Astrocyte (in vitro differentiated cells and primary cell): ENCODE measurements around the gene CACNA1A.

Experiments
- EZH2 ChIP-seq: IDR thresholded peaks from 2 replicates; pipeline ENCODE4 v1.6.1; 2012; ENCODE audit warnings: mild to moderate bottlenecking, low read length, inconsistent platforms; ENCODE audit not compliant: insufficient read depth
- TF ChIP-seq, protein P1 (sequence below): IDR thresholded peaks from 2 replicates; pipeline ENCODE4 v1.5.1; 2011; ENCODE audit warnings: low read depth, mild to moderate bottlenecking, inconsistent platforms, low read length, moderate library complexity; ENCODE audit not compliant: insufficient read depth

DNA sequence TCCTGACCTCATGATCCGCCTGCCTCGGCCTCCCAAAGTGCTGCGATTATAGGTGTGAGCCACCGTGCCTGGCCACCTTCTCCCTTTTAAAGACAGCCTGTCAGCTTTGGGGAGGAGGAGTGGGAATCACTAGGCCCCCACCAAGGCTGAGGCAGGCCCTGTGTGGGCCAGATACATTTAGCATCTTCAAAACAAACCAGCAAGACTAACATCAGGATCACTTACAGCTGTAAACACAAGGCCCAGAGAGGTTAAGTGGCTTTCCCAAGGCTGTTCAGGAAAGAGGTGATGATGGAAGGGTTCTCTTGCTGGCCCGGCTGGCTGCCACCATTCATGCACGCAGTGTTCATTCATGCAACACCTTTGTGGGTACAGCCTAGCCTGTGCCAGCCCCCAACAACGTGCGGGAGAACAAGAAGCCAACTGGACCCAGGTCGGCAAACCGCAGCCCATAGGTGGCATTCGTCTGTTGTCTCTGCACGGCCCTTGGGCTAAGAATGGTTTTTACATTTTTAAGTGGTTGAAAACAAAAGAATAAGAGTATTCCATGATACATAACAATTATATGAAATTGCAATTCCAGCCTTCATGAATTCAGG is 333.0 kb downstream of the CACNA1A start:
- TF ChIP-seq, protein P1, sequence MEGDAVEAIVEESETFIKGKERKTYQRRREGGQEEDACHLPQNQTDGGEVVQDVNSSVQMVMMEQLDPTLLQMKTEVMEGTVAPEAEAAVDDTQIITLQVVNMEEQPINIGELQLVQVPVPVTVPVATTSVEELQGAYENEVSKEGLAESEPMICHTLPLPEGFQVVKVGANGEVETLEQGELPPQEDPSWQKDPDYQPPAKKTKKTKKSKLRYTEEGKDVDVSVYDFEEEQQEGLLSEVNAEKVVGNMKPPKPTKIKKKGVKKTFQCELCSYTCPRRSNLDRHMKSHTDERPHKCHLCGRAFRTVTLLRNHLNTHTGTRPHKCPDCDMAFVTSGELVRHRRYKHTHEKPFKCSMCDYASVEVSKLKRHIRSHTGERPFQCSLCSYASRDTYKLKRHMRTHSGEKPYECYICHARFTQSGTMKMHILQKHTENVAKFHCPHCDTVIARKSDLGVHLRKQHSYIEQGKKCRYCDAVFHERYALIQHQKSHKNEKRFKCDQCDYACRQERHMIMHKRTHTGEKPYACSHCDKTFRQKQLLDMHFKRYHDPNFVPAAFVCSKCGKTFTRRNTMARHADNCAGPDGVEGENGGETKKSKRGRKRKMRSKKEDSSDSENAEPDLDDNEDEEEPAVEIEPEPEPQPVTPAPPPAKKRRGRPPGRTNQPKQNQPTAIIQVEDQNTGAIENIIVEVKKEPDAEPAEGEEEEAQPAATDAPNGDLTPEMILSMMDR, result no peak
- TF ChIP-seq EZH2, result no peak
